ENCODE results near the gene EDN1.

GRCh38 chr6:12265791-12266190 is 24.4 kb upstream of the EDN1 start:
- TF ChIP-seq, protein P1, sequence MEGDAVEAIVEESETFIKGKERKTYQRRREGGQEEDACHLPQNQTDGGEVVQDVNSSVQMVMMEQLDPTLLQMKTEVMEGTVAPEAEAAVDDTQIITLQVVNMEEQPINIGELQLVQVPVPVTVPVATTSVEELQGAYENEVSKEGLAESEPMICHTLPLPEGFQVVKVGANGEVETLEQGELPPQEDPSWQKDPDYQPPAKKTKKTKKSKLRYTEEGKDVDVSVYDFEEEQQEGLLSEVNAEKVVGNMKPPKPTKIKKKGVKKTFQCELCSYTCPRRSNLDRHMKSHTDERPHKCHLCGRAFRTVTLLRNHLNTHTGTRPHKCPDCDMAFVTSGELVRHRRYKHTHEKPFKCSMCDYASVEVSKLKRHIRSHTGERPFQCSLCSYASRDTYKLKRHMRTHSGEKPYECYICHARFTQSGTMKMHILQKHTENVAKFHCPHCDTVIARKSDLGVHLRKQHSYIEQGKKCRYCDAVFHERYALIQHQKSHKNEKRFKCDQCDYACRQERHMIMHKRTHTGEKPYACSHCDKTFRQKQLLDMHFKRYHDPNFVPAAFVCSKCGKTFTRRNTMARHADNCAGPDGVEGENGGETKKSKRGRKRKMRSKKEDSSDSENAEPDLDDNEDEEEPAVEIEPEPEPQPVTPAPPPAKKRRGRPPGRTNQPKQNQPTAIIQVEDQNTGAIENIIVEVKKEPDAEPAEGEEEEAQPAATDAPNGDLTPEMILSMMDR (IDR thresholded peaks at IDR 0.05) = no peak
- TF ChIP-seq POLR2A (IDR thresholded peaks at IDR 0.05) = no peak
